Ascending aorta (tissue), 2 donors: ENCODE data around the gene RNF213. TPM values are rescaled to one million over a fixed set of nuclear protein-coding genes. Genes with fewer than 3 reads are reported as not detected.
A peak's percentile ranks its signal among the peaks of the same experiment; 100 is the strongest.
"Not testable (repeated sequence)": the region's sequence is repeated elsewhere in the genome, so short reads cannot be mapped to it uniquely, and the experiment has no call there.

Source experiments
- DNase-seq, 2 donors: peaks; one replicate each; pipeline ENCODE4 v3.0.0-alpha.2; 2019; ENCODE audit warnings: low spot score in 2 of 2
- H3K27ac ChIP-seq, 2 donors: fragments of 200-600 bp; sonication (generic); one replicate each; pipeline ENCODE4 v1.5.1; 2016 to 2017; ENCODE audit warnings: mild to moderate bottlenecking in 1 of 2
- H3K27me3 ChIP-seq: fragments of 200-600 bp; sonication (generic); one replicate; pipeline ENCODE4 v1.5.1; 2017
- H3K36me3 ChIP-seq, 2 donors: fragments of 200-600 bp; sonication (generic); one replicate each; pipeline ENCODE4 v1.5.1; 2016
- H3K4me1 ChIP-seq, 2 donors: fragments of 200-600 bp; sonication (generic); one replicate each; pipeline ENCODE4 v1.5.1; 2016 to 2017; ENCODE audit warnings: mild to moderate bottlenecking in 1 of 2
- H3K4me3 ChIP-seq, 2 donors: fragments of 200-600 bp; sonication (generic); one replicate each; pipeline ENCODE4 v1.5.1; 2016 to 2017; ENCODE audit warnings: mild to moderate bottlenecking in 1 of 2
- H3K9me3 ChIP-seq, 2 donors: fragments of 200-600 bp; sonication (generic); one replicate each; pipeline ENCODE4 v1.5.1; 2016
- intact Hi-C: fragments of 100-400 bp; cut with DNase I; formaldehyde crosslinking; loops from one replicate; pipeline ENCODE4 v1.15.1; 2023
- total RNA-seq: library from RNA; depleted of rRNA; stranded (reverse); fragments of >200 nt; gene quantifications from one replicate; pipeline ENCODE4 v1.1.0, GENCODE V29; 2016
- TF ChIP-seq, protein P1 (sequence below), 3 experiments: fragments of 200-600 bp in 2 of 3; fragments of 450-650 bp in 1 of 3; sonication (generic) in 2 of 3; IDR thresholded peaks; one replicate each; pipeline ENCODE4 v1.5.1; 2016 to 2019; ENCODE audit warnings: antibody characterized with exemption in 3 of 3, mild to moderate bottlenecking in 1 of 3, moderate library complexity in 1 of 3

The RNF213 gene
- total RNA-seq, 1 donor from 2014 or later = 155 TPM

DNA sequence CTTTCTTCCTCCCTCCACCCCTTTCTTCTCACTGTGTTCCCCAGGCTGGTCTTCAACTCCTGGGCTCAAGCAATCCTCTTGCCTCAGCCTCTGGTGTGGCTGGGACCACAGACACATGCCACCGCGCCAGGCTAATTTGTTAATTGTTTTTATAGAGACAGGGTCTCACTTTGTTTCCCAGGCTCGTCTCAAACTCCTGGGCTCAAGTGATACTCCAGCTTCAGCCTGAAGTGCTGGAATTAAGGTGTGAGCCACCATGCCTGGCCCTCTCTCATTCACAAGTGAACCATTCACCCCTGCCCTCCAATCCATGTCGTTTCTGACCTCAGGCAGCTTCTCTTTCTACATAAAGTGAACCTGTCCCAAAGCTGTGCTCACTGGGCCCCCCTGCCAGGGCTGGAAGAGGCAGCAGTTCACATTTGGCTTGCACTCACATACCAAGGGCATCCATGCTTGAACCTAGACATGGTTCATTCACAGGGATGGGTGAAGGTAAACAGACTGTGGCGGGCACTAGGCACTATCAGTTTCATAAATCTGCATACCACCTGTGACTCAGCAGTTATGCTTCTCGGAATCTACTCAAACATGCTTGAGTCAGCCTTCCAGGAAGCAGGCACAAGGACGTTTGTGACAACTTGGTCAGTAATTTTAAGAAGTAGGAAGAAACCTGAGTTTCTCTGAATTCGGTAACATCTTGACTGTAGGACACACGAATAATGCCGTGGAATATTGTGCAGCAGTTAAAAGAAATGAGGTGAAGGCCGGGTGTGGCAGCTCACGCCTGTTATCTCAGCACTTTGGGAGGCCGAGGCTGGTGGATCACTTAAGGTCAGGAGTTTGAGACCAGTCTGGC lies 6.0 kb upstream of the RNF213 start:
- peak overlapping the region; percentile 79 to 90 for H3K27ac ChIP-seq
- intact Hi-C loops = no loop called here

DNA sequence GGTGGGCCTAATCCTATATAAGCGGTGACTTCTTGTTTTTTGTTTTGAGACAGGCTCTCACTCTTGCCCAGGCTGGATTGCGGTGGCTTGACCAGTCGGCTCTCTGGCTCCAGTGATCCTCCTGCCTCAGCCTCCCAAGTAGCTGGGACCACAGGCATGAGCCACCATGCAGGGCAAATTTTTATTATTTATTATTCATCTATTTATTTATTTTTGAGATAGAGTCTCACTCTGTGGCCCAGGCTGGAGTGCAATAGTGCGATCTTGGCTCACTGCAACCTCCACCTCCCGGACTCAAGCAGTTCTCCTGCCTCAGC lies 4.7 kb upstream of the RNF213 start:
- H3K27ac ChIP-seq = peak overlapping the region; percentile 79 to 90
- H3K9me3 ChIP-seq = no peaks in the 10 kb centered on the region
- no peaks in the 10 kb centered on the region for H3K27me3 ChIP-seq
- TF ChIP-seq, protein P1, sequence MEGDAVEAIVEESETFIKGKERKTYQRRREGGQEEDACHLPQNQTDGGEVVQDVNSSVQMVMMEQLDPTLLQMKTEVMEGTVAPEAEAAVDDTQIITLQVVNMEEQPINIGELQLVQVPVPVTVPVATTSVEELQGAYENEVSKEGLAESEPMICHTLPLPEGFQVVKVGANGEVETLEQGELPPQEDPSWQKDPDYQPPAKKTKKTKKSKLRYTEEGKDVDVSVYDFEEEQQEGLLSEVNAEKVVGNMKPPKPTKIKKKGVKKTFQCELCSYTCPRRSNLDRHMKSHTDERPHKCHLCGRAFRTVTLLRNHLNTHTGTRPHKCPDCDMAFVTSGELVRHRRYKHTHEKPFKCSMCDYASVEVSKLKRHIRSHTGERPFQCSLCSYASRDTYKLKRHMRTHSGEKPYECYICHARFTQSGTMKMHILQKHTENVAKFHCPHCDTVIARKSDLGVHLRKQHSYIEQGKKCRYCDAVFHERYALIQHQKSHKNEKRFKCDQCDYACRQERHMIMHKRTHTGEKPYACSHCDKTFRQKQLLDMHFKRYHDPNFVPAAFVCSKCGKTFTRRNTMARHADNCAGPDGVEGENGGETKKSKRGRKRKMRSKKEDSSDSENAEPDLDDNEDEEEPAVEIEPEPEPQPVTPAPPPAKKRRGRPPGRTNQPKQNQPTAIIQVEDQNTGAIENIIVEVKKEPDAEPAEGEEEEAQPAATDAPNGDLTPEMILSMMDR (IDR thresholded peaks at IDR 0.05) = no peak
- H3K4me1 ChIP-seq = peaks cover 6 to 23% of the 10 kb centered on the region in 2 donors
- H3K36me3 ChIP-seq = peaks cover 4 to 17% of the 10 kb centered on the region in 2 donors
- intact Hi-C loops = no loop called here
- H3K4me3 ChIP-seq = no peak overlapping the region
- DNase-seq = no peak

More for the DNA sequence above, 6.0 kb upstream of the RNF213 start:
- Histone ChIP-seq H3K27me3 (no peaks in the 10 kb centered on the region), H3K36me3 (peaks cover 10 to 20% of the 10 kb centered on the region in 2 donors), H3K4me3 (no peak overlapping the region), H3K9me3 (no peaks in the 10 kb centered on the region), H3K4me1 (peaks cover 2 to 21% of the 10 kb centered on the region in 2 donors)
- DNase-seq = peak in 1 of 2 donors; percentile 87
- TF ChIP-seq, protein P1 (IDR thresholded peaks at IDR 0.05) = no peak

DNA sequence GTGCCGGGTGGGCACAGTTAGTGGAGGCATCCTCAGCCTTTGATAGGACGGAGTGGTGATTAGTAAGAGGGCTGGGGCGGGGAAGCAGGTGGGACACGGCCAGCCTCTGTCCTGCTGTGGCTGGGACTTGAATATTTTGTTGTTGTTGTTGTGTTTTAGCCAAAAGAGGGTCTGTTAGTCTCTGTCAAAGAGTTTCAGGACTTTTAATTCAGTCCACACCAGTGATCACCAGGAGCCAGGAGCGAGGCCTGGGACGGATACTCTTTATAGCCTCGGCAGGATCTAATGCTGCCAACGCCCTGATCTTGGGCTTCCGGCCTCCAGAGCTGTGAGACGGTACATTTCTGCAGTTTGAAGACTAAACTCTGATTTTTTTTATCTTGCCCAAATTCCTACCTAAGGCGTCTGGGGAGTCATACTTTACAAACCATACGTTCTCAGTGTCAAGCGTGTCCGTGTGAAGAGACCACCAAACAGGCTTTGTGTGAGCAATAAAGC lies 2.9 kb upstream of the RNF213 start:
- intact Hi-C loops = no loop called here
- Histone ChIP-seq H3K9me3 (no peaks in the 10 kb centered on the region), H3K27ac (no peak overlapping the region), H3K4me3 (no peak overlapping the region), H3K36me3 (peaks cover 1 to 2% of the 10 kb centered on the region in 2 donors), H3K27me3 (no peaks in the 10 kb centered on the region), H3K4me1 (peaks cover 11 to 33% of the 10 kb centered on the region in 2 donors)
- TF ChIP-seq, protein P1 (IDR thresholded peaks at IDR 0.05) = no peak
- DNase-seq = no peak

DNA sequence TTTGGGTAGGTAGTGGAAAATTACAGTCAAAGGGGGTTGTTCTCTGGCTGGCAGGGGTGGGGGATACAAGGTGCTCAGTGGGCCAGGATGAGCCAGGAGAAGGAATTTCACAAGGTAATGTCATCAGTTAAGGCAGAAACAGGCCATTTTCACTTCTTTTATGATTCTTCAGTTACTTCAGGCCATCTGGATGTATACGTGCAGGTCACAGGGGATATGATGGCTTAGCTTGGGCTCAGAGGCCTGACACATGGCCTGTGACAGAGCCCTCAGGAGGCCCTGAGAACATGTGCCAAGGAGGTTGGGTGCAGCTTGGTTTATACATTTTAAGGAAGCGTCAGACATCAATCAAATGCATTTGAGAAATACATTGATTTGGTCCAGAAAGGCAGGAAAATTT lies 2.4 kb upstream of the RNF213 start:
- H3K27ac ChIP-seq, DNase-seq, intact Hi-C loops, H3K36me3 ChIP-seq, H3K9me3 ChIP-seq, H3K4me3 ChIP-seq, H3K27me3 ChIP-seq: not testable (repeated sequence)
- H3K4me1 ChIP-seq = peaks cover 15 to 38% of the 10 kb centered on the region in 2 donors

DNA sequence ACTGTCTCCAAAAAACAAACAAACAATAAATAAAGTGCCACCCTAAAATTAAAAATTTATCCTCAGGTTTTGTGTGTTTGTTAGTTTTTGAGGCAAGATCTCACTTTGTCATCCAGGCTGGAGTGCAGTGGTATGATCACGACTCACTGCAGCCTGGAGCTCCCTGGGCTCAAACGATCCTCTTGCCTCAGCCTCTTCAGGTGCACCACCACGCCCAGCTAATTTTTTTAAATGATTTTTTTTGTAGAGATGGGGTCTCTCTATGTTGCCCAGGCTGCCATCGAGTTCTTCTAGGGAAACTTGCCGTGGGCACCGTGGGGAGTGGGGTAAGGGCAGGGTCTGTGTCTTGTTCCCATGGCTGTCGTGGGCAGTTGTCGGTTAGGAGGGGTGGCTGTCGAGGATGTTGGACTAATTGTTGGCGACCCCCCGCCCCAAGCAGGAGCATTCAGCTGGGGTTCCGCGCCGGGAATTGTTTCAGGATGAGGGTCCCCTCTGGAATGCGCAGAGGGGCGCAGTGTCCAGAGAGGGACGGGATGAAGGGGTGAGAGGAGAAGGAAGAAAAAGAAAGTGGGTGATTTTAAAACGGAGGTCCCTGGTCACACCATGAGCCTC lies 1.1 kb upstream of the RNF213 start:
- Histone ChIP-seq H3K9me3 (no peaks in the 10 kb centered on the region), H3K27ac (peak overlapping the region; percentile 82 to 94), H3K36me3 (peaks cover 0 to 3% of the 10 kb centered on the region in 2 donors), H3K27me3 (no peaks in the 10 kb centered on the region), H3K4me1 (peaks cover 15 to 38% of the 10 kb centered on the region in 2 donors), H3K4me3 (peak overlapping the region; percentile 63 to 90)
- TF ChIP-seq, protein P1 (IDR thresholded peaks at IDR 0.05) = no peak
- intact Hi-C loops = loop anchor here (2.0 to 5.0 kb wide), 4 partner anchors 19 to 157 kb away; partner anchors contain the start of genes EIF4A3, GAA, SGSH and SLC26A11
- no peak for DNase-seq
